ENCODE data around the gene TCF4.

Gene TCF4

DNA sequence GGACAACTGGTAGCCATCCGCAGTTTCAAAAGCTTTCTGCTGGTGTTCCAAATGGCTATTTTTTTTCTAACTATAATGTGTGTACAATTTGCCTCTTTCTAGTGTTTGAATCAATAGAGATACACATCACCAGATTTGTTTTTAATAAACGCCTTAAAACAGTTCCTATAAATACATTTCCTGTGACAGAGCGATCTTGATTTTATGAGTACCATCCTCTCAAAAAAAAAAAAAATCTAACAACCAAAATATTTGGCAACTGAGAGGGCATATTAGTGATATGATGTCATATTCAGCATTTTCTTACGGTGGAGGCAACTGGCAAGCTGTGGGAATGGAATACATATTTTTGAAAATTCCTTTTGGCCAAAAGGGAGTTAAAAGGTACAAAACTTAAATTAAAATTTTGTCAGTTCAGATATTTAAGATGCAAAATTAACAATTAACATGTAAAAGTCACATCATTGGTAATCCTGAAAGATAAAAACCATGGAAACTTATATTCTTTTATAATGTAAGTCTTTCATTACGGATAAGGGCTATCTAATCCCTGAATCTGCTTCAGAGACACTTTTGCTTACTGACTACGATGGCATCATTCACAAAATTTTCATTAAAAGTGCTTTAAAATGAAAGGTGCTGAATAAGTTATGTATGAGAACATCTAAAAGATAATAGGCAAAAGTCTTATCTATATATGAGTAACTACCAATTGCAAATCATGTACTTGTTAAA, 268.4 kb downstream of the TCF4 start:
- no peak for DNase-seq
- Mint-ChIP-seq H3K27me3 (ENCODE audit: low read depth, poor library complexity) (no peaks in the 10 kb centered on the region), H3K36me3 (ENCODE audit: low read depth) (no peaks in the 10 kb centered on the region), H3K9me3 (no peaks in the 10 kb centered on the region), H3K4me3 (no peak overlapping the region), H3K4me1 (peaks cover 81% of the 10 kb centered on the region), H3K27ac (no peak overlapping the region)
- TF ChIP-seq, protein P1, sequence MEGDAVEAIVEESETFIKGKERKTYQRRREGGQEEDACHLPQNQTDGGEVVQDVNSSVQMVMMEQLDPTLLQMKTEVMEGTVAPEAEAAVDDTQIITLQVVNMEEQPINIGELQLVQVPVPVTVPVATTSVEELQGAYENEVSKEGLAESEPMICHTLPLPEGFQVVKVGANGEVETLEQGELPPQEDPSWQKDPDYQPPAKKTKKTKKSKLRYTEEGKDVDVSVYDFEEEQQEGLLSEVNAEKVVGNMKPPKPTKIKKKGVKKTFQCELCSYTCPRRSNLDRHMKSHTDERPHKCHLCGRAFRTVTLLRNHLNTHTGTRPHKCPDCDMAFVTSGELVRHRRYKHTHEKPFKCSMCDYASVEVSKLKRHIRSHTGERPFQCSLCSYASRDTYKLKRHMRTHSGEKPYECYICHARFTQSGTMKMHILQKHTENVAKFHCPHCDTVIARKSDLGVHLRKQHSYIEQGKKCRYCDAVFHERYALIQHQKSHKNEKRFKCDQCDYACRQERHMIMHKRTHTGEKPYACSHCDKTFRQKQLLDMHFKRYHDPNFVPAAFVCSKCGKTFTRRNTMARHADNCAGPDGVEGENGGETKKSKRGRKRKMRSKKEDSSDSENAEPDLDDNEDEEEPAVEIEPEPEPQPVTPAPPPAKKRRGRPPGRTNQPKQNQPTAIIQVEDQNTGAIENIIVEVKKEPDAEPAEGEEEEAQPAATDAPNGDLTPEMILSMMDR (IDR thresholded peaks at IDR 0.05): no peak

DNA sequence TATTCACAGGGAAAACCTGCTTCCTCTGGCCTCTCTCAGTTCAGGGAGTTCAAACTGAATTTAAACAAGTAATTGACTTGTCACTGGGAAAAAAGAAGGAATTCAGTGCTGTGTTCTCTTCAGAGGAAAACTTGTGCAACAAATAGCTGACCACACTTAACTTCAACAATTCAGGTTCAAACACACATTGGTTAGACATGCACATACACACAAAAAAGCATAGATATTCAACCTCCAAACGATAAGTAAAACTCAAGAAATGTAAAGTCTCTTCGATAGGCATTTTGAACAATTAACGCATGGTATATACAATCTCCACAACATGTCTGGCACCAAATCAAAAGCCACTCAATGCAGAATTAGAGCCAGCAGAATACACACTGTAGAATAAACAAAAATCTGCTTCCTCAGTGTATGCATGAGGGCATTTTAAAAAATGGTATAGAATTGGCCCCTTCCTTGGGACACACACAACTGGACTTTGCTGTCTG, 269.0 kb downstream of the TCF4 start:
- Mint-ChIP-seq H3K27ac (no peak overlapping the region), H3K9me3 (no peaks in the 10 kb centered on the region), H3K27me3 (ENCODE audit: low read depth, poor library complexity) (no peaks in the 10 kb centered on the region), H3K36me3 (ENCODE audit: low read depth) (no peaks in the 10 kb centered on the region), H3K4me1 (peaks cover 83% of the 10 kb centered on the region), H3K4me3 (no peak overlapping the region)
- no peak for DNase-seq
- TF ChIP-seq, protein P1 (IDR thresholded peaks at IDR 0.05): no peak

DNA sequence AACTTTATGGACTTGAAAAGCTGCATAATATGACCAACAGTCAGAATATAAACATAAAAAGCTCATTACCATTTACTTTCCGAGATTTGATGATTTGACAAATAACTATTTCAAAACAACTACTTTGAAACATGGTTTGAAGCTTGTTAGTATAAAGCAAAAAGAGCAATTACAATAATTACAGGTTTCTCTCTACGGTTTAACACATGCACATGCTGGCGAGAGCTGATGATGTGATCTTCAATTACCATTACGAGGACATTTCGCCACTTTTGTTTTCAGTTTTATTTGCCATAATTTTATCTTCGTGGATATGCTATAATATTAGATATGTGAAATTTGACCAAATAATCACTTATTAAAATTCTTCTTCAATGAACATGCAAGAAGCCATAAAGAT, 270.1 kb downstream of the TCF4 start:
- Mint-ChIP-seq H3K4me3 (no peak overlapping the region), H3K27ac (no peak overlapping the region), H3K36me3 (ENCODE audit: low read depth) (no peaks in the 10 kb centered on the region), H3K9me3 (no peaks in the 10 kb centered on the region), H3K27me3 (ENCODE audit: low read depth, poor library complexity) (no peaks in the 10 kb centered on the region), H3K4me1 (peaks cover 83% of the 10 kb centered on the region)
- no peak for DNase-seq
- TF ChIP-seq, protein P1 (IDR thresholded peaks at IDR 0.05): no peak

DNA sequence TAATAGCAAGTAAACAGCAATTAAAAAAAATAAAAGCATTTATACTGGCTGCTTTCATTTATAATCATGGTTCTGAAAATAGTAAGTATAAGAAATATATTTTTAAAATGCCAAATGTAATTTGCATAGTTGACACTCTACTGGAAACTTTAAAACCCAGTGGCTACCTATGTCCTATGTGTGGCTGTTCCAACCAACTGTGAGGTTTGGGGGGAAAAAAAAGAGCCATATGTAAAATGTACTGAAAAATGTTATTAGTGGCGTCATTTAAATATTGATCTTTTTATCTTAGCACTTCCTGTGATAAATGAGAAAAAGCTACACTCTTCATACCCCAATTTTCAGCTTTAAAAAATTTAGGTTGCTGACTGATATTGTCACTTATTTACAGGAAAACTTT, 270.7 kb downstream of the TCF4 start:
- TF ChIP-seq, protein P1 (IDR thresholded peaks at IDR 0.05): no peak
- Mint-ChIP-seq H3K36me3 (ENCODE audit: low read depth) (no peaks in the 10 kb centered on the region), H3K27me3 (ENCODE audit: low read depth, poor library complexity) (no peaks in the 10 kb centered on the region), H3K27ac (no peak overlapping the region), H3K4me3 (no peak overlapping the region), H3K9me3 (no peaks in the 10 kb centered on the region), H3K4me1 (peaks cover 81% of the 10 kb centered on the region)
- DNase-seq: no peak

DNA sequence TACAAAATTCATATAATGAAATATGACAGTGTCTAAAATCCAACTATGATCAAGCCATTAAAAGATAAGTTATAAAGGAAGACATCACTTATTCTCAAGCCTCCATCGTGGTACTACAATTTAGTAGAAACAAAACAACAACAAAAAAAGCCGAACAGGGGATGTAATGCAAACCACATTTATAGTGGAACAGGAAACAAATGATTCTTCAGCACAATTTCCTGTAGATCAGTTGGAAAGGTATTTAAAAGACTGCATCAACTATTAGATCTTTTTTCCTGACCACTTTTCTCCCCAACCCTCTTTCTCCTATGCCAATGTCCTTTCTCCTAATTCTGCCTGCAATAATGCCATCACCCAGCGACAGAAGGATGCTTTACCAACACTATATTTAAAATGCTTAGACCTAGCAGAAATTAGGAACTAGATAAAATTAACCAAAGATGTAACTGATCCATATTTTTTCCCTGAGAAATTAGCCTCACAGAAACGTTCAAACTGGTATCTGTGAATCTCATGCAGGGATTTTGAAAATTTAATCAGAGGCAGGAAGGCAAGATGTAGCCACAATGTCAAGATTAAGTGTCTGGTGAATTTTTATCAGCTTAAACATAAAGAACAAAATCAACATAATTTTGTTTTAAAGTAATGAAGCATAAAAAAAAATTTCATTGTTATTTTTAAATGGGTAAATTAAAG, 271.4 kb downstream of the TCF4 start:
- TF ChIP-seq, protein P1 (IDR thresholded peaks at IDR 0.05): no peak
- no peaks in the 10 kb centered on the region for H3K36me3 Mint-ChIP-seq (ENCODE audit: low read depth)
- H3K9me3 Mint-ChIP-seq: no peaks in the 10 kb centered on the region
- no peaks in the 10 kb centered on the region for H3K27me3 Mint-ChIP-seq (ENCODE audit: low read depth, poor library complexity)
- peaks cover 82% of the 10 kb centered on the region for H3K4me1 Mint-ChIP-seq
- H3K4me3 Mint-ChIP-seq: no peak overlapping the region
- DNase-seq: no peak
- peak overlapping the region; percentile 43 for H3K27ac Mint-ChIP-seq
